ENCODE data around the gene QRICH2. TPM values are rescaled to one million over a fixed set of nuclear protein-coding genes. Genes with fewer than 3 reads are reported as not detected.

QRICH2 gene
- total and polyA plus RNA-seq, 9 of the 15 experiments (the other 6 are each of a cell fraction or from before 2014, with no cell fraction given) = 0.03 to 1.6 (median 0.81) TPM

DNA sequence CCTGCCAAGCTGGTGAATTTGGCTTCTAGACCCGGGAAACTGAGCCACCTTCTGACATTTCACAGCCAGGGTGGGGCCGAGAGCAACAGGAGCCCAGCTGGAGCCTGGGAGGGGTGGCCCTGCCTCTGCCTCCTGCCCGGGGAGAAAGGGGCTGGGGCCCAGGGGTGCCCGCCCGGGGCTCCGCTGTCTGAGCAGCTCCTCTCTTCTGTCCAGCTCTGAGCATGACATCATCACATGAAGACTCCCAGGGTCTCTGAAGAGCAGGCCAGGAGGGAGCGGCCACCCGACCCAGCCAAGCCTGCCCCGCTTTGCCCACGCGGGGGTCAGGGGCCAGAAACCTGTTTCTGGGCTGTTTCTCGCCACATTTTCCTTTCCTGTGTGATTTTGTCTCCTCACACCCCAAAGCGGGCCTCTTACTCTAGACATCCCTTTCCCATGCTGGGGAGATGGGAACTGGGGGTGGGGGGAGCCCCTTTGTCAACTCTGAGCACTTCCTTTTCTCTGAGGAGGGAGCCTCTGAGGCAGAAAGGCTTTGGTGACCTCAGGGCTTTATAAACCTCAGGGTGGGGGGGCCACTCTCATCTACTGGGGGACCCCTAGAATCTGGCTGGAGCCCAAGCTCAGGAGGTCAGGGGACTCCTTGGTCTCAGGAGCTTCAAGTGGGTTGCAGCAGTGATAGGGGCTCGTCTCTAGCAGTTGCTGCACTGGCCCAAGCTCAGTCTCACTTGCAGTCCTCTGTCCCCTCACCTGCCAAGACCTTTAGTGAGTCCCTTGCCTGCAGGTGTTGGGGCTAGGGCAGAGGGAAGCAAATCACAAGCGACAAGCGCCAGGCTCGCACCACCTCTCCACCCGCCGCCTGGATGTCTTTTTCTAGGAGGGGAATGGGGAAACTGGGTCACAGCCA lies 35.3 kb downstream of the QRICH2 start:
- H3K27me3 ChIP-seq (ENCODE audit: control insufficient read depth in 2 of 2, insufficient read depth in 2 of 2, low read length in 2 of 2) = no peaks in the 10 kb centered on the region
- in situ Hi-C loops (cut with MboI) = no loop called here
- no peak overlapping the region for H2AFZ ChIP-seq (ENCODE audit: low read depth, low read length)
- peaks cover 31% of the 10 kb centered on the region for H3K36me3 ChIP-seq (ENCODE audit: control insufficient read depth, insufficient read depth, low read length)
- no peak for DNase-seq (ENCODE audit: extremely low read depth in 1 of 4, low spot score in 3 of 4)
- ChIA-PET POLR2A (interaction anchor here (0.5 to 10.6 kb wide), 28 partner anchors 8 to 692 kb away, joined by 3 to 227 read pairs (median 4); partner anchors contain the start of genes RNF157, UBALD2 and WBP2), CTCF (ENCODE audit: low intra/inter-chr PET ratio) (no interaction called here)
- peaks cover 31% of the 10 kb centered on the region for H3K79me2 ChIP-seq (ENCODE audit: control insufficient read depth, insufficient read depth, low read length)
- intact Hi-C loops (cut with micrococcal nuclease) = no loop called here
- ATAC-seq = peak; percentile 2
- H3K9me3 ChIP-seq (replicated peaks; ENCODE audit: control insufficient read depth, insufficient read depth, low read depth, low read length) = no peaks in the 10 kb centered on the region
- H3K27ac ChIP-seq (ENCODE audit: extremely low read depth, low read depth, low read length) = no peak overlapping the region
- 77% methylated on average over 16 of the region's 19 CpGs for WGBS (ENCODE audit: insufficient coverage, low coverage, missing lambda C conversion rate)
- no TSS peak for BruUV-seq (replicated peaks)
- H3K4me1 ChIP-seq (replicated peaks in 1 of 2; ENCODE audit: control insufficient read depth in 2 of 2, insufficient read depth in 2 of 2, low read length in 2 of 2) = peaks cover 31 to 93% of the 10 kb centered on the region in 2 experiments
- no peaks in the 10 kb centered on the region for H3K9me1 ChIP-seq (ENCODE audit: control insufficient read depth, insufficient read depth, low read length)
- no peak overlapping the region for H3K4me2 ChIP-seq (ENCODE audit: insufficient read depth, low read length)
- H3K9ac ChIP-seq (ENCODE audit: insufficient read depth in 1 of 2, low read depth in 2 of 2, low read length in 2 of 2) = peak overlapping the region in 1 of 2 experiments; percentile 77; a peak in 2 of 4 replicates
- no peak overlapping the region for H3K4me3 ChIP-seq
- no peak for FAIRE-seq
- H4K20me1 ChIP-seq (replicated peaks; ENCODE audit: control insufficient read depth, insufficient read depth, low read length) = no peaks in the 10 kb centered on the region
- TF ChIP-seq POLR2G (IDR thresholded peaks at IDR 0.05; ENCODE audit: low read depth, low read length) = peak; percentile 70
- TF ChIP-seq, protein P1, sequence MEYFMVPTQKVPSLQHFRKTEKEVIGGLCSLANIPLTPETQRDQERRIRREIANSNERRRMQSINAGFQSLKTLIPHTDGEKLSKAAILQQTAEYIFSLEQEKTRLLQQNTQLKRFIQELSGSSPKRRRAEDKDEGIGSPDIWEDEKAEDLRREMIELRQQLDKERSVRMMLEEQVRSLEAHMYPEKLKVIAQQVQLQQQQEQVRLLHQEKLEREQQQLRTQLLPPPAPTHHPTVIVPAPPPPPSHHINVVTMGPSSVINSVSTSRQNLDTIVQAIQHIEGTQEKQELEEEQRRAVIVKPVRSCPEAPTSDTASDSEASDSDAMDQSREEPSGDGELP (CRISPR knock-in tag; IDR thresholded peaks at IDR 0.05; ENCODE audit: borderline replicate concordance) = peak; percentile 42
- no peak for TF ChIP-seq GTF2A2 (tag; IDR thresholded peaks at IDR 0.05)
- TF ChIP-seq CSDE1 (IDR thresholded peaks at IDR 0.05) = no peak
- TF ChIP-seq, protein P2, sequence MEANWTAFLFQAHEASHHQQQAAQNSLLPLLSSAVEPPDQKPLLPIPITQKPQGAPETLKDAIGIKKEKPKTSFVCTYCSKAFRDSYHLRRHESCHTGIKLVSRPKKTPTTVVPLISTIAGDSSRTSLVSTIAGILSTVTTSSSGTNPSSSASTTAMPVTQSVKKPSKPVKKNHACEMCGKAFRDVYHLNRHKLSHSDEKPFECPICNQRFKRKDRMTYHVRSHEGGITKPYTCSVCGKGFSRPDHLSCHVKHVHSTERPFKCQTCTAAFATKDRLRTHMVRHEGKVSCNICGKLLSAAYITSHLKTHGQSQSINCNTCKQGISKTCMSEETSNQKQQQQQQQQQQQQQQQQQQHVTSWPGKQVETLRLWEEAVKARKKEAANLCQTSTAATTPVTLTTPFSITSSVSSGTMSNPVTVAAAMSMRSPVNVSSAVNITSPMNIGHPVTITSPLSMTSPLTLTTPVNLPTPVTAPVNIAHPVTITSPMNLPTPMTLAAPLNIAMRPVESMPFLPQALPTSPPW (CRISPR knock-in tag; IDR thresholded peaks at IDR 0.05) = 0 out of 2 replicates have a peak, but pooled peaks have one; percentile 6
- TF ChIP-seq SPI1 (IDR thresholded peaks at IDR 0.05; ENCODE audit: borderline replicate concordance, low read depth, low read length) = peak; percentile 33; the same call in 1 of the 2 replicates
- TF ChIP-seq, protein P3, sequence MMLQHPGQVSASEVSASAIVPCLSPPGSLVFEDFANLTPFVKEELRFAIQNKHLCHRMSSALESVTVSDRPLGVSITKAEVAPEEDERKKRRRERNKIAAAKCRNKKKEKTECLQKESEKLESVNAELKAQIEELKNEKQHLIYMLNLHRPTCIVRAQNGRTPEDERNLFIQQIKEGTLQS (IDR thresholded peaks at IDR 0.05) = peak; percentile 73
- TF ChIP-seq, protein P3 (CRISPR knock-in tag; conservative IDR thresholded peaks at IDR 0.05) = no peak
- TF ChIP-seq KAT8 (IDR thresholded peaks at IDR 0.05; ENCODE audit: low read depth) = no peak
- TF ChIP-seq CBFA2T2 (conservative IDR thresholded peaks at IDR 0.05) = no peak
- TF ChIP-seq RBM22 (IDR thresholded peaks at IDR 0.05; ENCODE audit: low read depth, low read length, poor library complexity, severe bottlenecking) = peak; percentile 79
- no peak for TF ChIP-seq SMARCA5 (IDR thresholded peaks at IDR 0.05)
- TF ChIP-seq, protein P4, sequence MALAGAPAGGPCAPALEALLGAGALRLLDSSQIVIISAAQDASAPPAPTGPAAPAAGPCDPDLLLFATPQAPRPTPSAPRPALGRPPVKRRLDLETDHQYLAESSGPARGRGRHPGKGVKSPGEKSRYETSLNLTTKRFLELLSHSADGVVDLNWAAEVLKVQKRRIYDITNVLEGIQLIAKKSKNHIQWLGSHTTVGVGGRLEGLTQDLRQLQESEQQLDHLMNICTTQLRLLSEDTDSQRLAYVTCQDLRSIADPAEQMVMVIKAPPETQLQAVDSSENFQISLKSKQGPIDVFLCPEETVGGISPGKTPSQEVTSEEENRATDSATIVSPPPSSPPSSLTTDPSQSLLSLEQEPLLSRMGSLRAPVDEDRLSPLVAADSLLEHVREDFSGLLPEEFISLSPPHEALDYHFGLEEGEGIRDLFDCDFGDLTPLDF (CRISPR knock-in tag; IDR thresholded peaks at IDR 0.05) = no peak
- TF ChIP-seq CCNT2 (IDR thresholded peaks at IDR 0.05; ENCODE audit: borderline replicate concordance, extremely low read depth, insufficient read length, low read depth, low read length) = no peak
- no peak for TF ChIP-seq ZNF830 (CRISPR knock-in tag; IDR thresholded peaks at IDR 0.05)

Data from K562 (cell line).